ENCODE measurements around the gene SRD5A3. TPM values are rescaled to one million over a fixed set of nuclear protein-coding genes. Genes with fewer than 3 reads are reported as not detected.

Gene SRD5A3
- total RNA-seq, 2 donors from 2014 or later: 5.4 to 6.4 TPM

DNA sequence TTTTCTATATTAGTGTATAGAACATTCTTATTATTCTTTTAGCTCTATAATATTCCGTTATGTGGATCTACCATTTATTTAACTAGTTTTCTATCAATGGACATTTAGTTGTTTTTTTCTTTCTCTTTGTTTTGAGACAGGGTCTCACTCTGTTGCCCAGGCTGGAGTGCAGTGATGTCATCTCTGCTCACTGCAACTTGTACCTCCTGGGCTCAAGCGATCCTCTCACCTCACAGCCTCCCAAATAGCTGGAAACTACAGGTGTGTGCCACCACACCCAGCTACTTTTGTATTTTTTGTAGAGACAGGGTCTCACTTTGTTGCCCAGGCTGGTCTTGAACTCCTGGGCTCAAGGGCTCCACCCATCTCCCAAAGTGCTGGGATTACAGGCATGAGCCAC is 60.5 kb downstream of the SRD5A3 start:
- Histone ChIP-seq H3K36me3 (peaks cover 5% of the 10 kb centered on the region), H3K9me3 (no peaks in the 10 kb centered on the region), H3K27me3 (replicated peaks; ENCODE audit: insufficient read depth) (no peaks in the 10 kb centered on the region), H3K4me1 (ENCODE audit: control insufficient read depth in 1 of 2, low read depth in 2 of 2) (peaks cover 28 to 60% of the 10 kb centered on the region in 2 donors), H3K4me3 (no peak overlapping the region), H3K27ac (no peak overlapping the region)
- ATAC-seq (ENCODE audit: insufficient number of reproducible peaks, low FRiP score, low read depth): no peak
- TF ChIP-seq, protein P1, sequence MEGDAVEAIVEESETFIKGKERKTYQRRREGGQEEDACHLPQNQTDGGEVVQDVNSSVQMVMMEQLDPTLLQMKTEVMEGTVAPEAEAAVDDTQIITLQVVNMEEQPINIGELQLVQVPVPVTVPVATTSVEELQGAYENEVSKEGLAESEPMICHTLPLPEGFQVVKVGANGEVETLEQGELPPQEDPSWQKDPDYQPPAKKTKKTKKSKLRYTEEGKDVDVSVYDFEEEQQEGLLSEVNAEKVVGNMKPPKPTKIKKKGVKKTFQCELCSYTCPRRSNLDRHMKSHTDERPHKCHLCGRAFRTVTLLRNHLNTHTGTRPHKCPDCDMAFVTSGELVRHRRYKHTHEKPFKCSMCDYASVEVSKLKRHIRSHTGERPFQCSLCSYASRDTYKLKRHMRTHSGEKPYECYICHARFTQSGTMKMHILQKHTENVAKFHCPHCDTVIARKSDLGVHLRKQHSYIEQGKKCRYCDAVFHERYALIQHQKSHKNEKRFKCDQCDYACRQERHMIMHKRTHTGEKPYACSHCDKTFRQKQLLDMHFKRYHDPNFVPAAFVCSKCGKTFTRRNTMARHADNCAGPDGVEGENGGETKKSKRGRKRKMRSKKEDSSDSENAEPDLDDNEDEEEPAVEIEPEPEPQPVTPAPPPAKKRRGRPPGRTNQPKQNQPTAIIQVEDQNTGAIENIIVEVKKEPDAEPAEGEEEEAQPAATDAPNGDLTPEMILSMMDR (IDR thresholded peaks at IDR 0.05): no peak
- no peak for DNase-seq (ENCODE audit: low spot score)

DNA sequence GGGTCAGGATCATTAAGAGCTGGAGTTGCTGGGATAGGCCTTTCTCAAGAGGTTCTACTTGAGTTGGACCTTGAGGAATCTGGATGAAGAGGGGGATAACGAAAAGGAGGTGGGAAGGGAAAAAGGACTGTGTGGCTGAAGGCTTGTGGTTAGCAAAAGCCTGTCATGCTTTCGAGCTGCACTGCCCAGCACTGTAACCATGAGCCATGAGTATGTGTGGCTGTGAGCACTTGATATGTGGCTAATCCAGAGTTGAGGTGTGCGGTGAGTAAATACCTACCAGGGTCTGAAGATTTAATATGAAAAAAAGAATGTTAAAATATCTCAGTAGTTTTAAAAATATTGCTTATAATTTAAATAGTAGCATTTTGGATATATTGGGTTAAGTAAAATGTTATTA is 61.1 kb downstream of the SRD5A3 start:
- Histone ChIP-seq H3K4me3 (no peak overlapping the region), H3K27me3 (replicated peaks; ENCODE audit: insufficient read depth) (no peaks in the 10 kb centered on the region), H3K4me1 (ENCODE audit: control insufficient read depth in 1 of 2, low read depth in 2 of 2) (peaks cover 26 to 57% of the 10 kb centered on the region in 2 donors), H3K27ac (no peak overlapping the region), H3K36me3 (peaks cover 5% of the 10 kb centered on the region), H3K9me3 (no peaks in the 10 kb centered on the region)
- no peak for ATAC-seq (ENCODE audit: insufficient number of reproducible peaks, low FRiP score, low read depth)
- DNase-seq (ENCODE audit: low spot score): no peak
- TF ChIP-seq, protein P1 (IDR thresholded peaks at IDR 0.05): no peak

DNA sequence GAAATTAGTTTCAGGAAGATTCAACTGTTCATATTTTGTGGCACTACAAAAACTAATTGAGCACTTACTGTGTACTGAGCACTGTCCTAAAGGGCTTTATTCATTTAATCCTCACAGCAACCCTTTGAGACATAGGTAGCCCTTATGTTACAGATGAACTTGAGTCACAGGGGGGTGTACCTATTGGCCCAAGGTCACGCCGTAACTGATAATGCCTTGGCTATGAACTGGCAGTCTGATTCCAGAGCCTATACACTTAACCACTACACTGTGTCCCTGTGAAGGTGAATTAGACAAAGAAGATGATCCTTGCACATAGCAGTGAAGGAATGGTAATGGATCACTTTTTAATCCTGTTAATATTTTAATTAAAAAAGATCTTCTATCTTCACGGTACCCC is 61.7 kb downstream of the SRD5A3 start:
- no peak for ATAC-seq (ENCODE audit: insufficient number of reproducible peaks, low FRiP score, low read depth)

DNA sequence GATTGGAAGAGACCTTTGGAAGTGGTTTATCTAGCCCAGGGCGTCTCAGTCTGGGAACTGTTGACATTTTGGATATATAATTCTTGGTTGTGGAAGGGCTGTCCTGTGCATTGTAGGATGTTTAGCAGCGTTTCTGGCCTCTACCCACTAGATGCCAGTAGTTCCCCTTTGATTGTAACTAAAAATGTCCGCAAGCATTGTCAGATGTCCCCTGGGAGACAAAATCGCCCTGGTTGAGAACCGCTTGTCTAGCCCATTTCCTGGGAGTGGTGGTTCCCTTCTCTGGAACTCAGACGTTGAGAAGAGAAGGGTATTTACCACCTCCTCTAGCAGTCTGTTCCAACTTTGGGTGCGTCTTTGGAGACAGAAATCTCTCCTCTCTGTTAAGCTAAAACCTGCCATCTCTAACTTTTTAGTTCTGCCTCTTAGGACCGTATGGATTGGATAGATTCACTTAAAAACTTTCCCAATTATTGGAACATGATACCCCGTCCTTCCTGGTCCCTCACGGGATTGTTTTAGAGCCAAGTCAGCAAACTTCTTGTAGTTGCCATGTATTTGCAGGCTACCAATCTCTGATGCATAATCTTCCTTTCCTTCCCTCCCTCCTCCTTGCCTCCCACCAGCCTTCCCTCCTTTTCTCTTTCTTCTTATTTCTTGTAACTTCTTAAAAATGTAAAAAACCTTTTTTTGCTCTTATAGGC is 63.6 kb downstream of the SRD5A3 start:
- Histone ChIP-seq H3K27ac (peak overlapping the region; percentile 13 to 60), H3K27me3 (replicated peaks; ENCODE audit: insufficient read depth) (no peaks in the 10 kb centered on the region), H3K4me3 (peak overlapping the region; percentile 18), H3K36me3 (peaks cover 5% of the 10 kb centered on the region), H3K9me3 (no peaks in the 10 kb centered on the region), H3K4me1 (ENCODE audit: control insufficient read depth in 1 of 2, low read depth in 2 of 2) (peaks cover 26 to 43% of the 10 kb centered on the region in 2 donors)
- ATAC-seq (ENCODE audit: insufficient number of reproducible peaks, low FRiP score, low read depth) (peak; percentile 63), DNase-seq (ENCODE audit: low spot score) (peak; percentile 9)
- TF ChIP-seq, protein P1 (IDR thresholded peaks at IDR 0.05): no peak

More for the DNA sequence above, 61.7 kb downstream of the SRD5A3 start:
- no peak for DNase-seq (ENCODE audit: low spot score)
- Histone ChIP-seq H3K4me1 (ENCODE audit: control insufficient read depth in 1 of 2, low read depth in 2 of 2) (peaks cover 26 to 53% of the 10 kb centered on the region in 2 donors), H3K27ac (no peak overlapping the region), H3K9me3 (no peaks in the 10 kb centered on the region), H3K4me3 (peak overlapping the region; percentile 3), H3K36me3 (peaks cover 5% of the 10 kb centered on the region), H3K27me3 (replicated peaks; ENCODE audit: insufficient read depth) (no peaks in the 10 kb centered on the region)
- TF ChIP-seq, protein P1 (IDR thresholded peaks at IDR 0.05): no peak

DNA sequence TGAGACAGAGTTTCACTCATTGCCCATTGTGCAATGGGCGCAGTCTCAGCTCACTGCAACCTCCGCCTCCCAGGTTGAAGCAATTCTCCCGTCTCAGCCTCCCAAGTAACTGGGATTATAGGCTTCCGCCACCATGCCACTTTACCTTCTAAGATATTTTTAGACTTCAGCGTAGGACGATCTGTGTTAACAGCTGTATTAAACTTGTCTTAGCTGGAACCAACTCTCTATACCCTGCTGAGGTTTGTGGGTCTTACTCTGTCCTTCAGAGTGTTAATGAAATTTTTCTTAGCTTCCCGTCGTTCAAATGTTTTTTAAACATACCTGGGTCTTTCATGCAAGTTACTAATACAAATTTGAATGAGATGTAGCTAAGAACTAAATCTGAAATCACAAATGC is 64.4 kb downstream of the SRD5A3 start:
- TF ChIP-seq, protein P1 (IDR thresholded peaks at IDR 0.05): no peak
- H3K36me3 ChIP-seq: peaks cover 5% of the 10 kb centered on the region
- peak overlapping the region; percentile 13 to 60 for H3K27ac ChIP-seq
- DNase-seq (ENCODE audit: low spot score): no peak
- no peak for ATAC-seq (ENCODE audit: insufficient number of reproducible peaks, low FRiP score, low read depth)
- H3K4me1 ChIP-seq (ENCODE audit: control insufficient read depth in 1 of 2, low read depth in 2 of 2): peaks cover 26 to 43% of the 10 kb centered on the region in 2 donors
- no peaks in the 10 kb centered on the region for H3K27me3 ChIP-seq (replicated peaks; ENCODE audit: insufficient read depth)
- H3K9me3 ChIP-seq: no peaks in the 10 kb centered on the region
- H3K4me3 ChIP-seq: no peak overlapping the region
